HFFc6 (cell line): Measurements from ENCODE around the gene PLA2G4E. TPM values are rescaled to one million over a fixed set of nuclear protein-coding genes. Genes with fewer than 3 reads are reported as not detected.
A peak's percentile ranks its signal among the peaks of the same experiment; 100 is the strongest.

Experiments
- DNase-seq: peaks from one replicate; pipeline ENCODE4 v3.0.0-alpha.2; 2018
- H3K27ac Mint-ChIP-seq: 2 replicates; pipeline ENCODE4 v1.8.0; 2020; ENCODE audit warnings: mild to moderate bottlenecking, mixed read lengths
- H3K27me3 Mint-ChIP-seq: 2 replicates; pipeline ENCODE4 v1.8.0; 2021; ENCODE audit warnings: mild to moderate bottlenecking, moderate library complexity, mixed read lengths; ENCODE audit not compliant: insufficient read depth
- H3K36me3 Mint-ChIP-seq: 2 replicates; pipeline ENCODE4 v1.8.0; 2021; ENCODE audit warnings: low read depth, mixed read lengths
- H3K4me1 Mint-ChIP-seq: 2 replicates; pipeline ENCODE4 v1.8.0; 2020; ENCODE audit warnings: low read depth, mixed read lengths
- H3K4me3 Mint-ChIP-seq: 2 replicates; pipeline ENCODE4 v1.8.0; 2020; ENCODE audit warnings: mild to moderate bottlenecking, moderate library complexity, mixed read lengths
- H3K9me3 Mint-ChIP-seq: 2 replicates; pipeline ENCODE4 v1.8.0; 2020; ENCODE audit warnings: mild to moderate bottlenecking, mixed read lengths
- CTCF ChIP-seq: fragments of 200-600 bp; sonication (generic); IDR thresholded peaks from 2 replicates; pipeline ENCODE4 v1.5.0; 2021; ENCODE audit warnings: antibody characterized with exemption, mild to moderate bottlenecking
- total RNA-seq, 6 experiments: library from RNA; stranded (reverse); fragmentation: NEBNext Ultra II Directional; extraction: Animal tissue kit (Norgen Biotek cat#: 25700); gene quantifications; 2 replicates in 1 of 6; 3 replicates in 5 of 6; pipeline ENCODE4 v1.2.3, GENCODE V29; 2021

The PLA2G4E gene
- total RNA-seq, 6 experiments from 2014 or later = not detected

- peak; percentile 14 for DNase-seq
- no peak overlapping the region for H3K27ac Mint-ChIP-seq
- H3K36me3 Mint-ChIP-seq = peaks cover 8% of the 10 kb centered on the region; the same call in 1 of the 2 replicates
- no peak overlapping the region for H3K4me3 Mint-ChIP-seq
- peaks cover 10% of the 10 kb centered on the region for H3K27me3 Mint-ChIP-seq
- peaks cover 8% of the 10 kb centered on the region; the same call in 1 of the 2 replicates for H3K9me3 Mint-ChIP-seq
- TF ChIP-seq CTCF = no peak
- H3K4me1 Mint-ChIP-seq = peaks cover 7% of the 10 kb centered on the region
Measured at GRCh38 chr15:42035435-42035761, 14.6 kb upstream of the PLA2G4E start.

- no peak for TF ChIP-seq CTCF
- H3K4me3 Mint-ChIP-seq = no peak overlapping the region
- peaks cover 8% of the 10 kb centered on the region; the same call in 1 of the 2 replicates for H3K9me3 Mint-ChIP-seq
- peaks cover 15% of the 10 kb centered on the region for H3K27me3 Mint-ChIP-seq
- H3K36me3 Mint-ChIP-seq = peaks cover 8% of the 10 kb centered on the region; the same call in 1 of the 2 replicates
- H3K27ac Mint-ChIP-seq = no peak overlapping the region
- DNase-seq = no peak
- H3K4me1 Mint-ChIP-seq = peaks cover 10% of the 10 kb centered on the region
Measured at GRCh38 chr15:42034628-42035434, 14.0 kb upstream of the PLA2G4E start.

- Mint-ChIP-seq H3K36me3 (peaks cover 8% of the 10 kb centered on the region; the same call in 1 of the 2 replicates), H3K4me1 (peaks cover 14% of the 10 kb centered on the region), H3K27me3 (peaks cover 18% of the 10 kb centered on the region), H3K27ac (no peak overlapping the region), H3K4me3 (no peak overlapping the region), H3K9me3 (peaks cover 8% of the 10 kb centered on the region; the same call in 1 of the 2 replicates)
- no peak for TF ChIP-seq CTCF
- no peak for DNase-seq
Measured at GRCh38 chr15:42033214-42033873, 12.5 kb upstream of the PLA2G4E start.

- Mint-ChIP-seq H3K27me3 (peaks cover 22% of the 10 kb centered on the region), H3K4me1 (peaks cover 14% of the 10 kb centered on the region), H3K27ac (no peak overlapping the region), H3K4me3 (no peak overlapping the region), H3K9me3 (peaks cover 8% of the 10 kb centered on the region; the same call in 1 of the 2 replicates), H3K36me3 (peaks cover 8% of the 10 kb centered on the region; the same call in 1 of the 2 replicates)
- DNase-seq = no peak
- TF ChIP-seq CTCF = no peak
Measured at GRCh38 chr15:42032376-42033213, 11.8 kb upstream of the PLA2G4E start.

GRCh38 chr15:42031198-42031915, 10.5 kb upstream of the PLA2G4E start:
- no peak for TF ChIP-seq CTCF
- H3K27ac Mint-ChIP-seq = no peak overlapping the region
- no peak for DNase-seq

More at GRCh38 chr15:42031198-42031915, 10.5 kb upstream of the PLA2G4E start:
- Mint-ChIP-seq H3K36me3 (peaks cover 8% of the 10 kb centered on the region; the same call in 1 of the 2 replicates), H3K4me1 (peaks cover 14% of the 10 kb centered on the region), H3K9me3 (peaks cover 8% of the 10 kb centered on the region; the same call in 1 of the 2 replicates), H3K4me3 (no peak overlapping the region), H3K27me3 (peaks cover 34% of the 10 kb centered on the region)
